PC-3 (cell line): ENCODE data around the gene MRPL48. TPM values are rescaled to one million over a fixed set of nuclear protein-coding genes. Genes with fewer than 3 reads are reported as not detected.

Experiments
- ATAC-seq: fragments of 200-7000 bp; cut with Tn5 transposase; 2 replicates; pipeline ENCODE4 v1.9.1; 2020; ENCODE audit warnings: mild to moderate bottlenecking, moderate library complexity
- BruUV-seq: library from RNA; stranded (reverse); fragments of 400-500 nt; replicated peaks from 2 replicates; lab custom pipeline; 2021; lab: Mats Ljungman, UMichigan
- CTCF ChIA-PET: fragments of 300-600 bp; sonication (Branson Sonifier 250); formaldehyde crosslinking; loops from one replicate; lab custom pipeline; 2022; ENCODE audit warnings: antibody characterized with exemption; lab: Charles Lee
- POLR2A ChIA-PET: fragments of 300-600 bp; sonication (Branson Sonifier 250); formaldehyde crosslinking; loops from one replicate; lab custom pipeline; 2022; ENCODE audit warnings: antibody characterized with exemption; ENCODE audit not compliant: unreplicated experiment; lab: Charles Lee
- DNase-seq: peaks from one replicate; pipeline ENCODE4 v3.0.0-alpha.2; 2015
- H2AFZ ChIP-seq: fragments of 300-600 bp; sonication (generic); 2 replicates; pipeline ENCODE4 v1.6.0; 2016; ENCODE audit warnings: antibody characterized with exemption, low read length
- H3F3A ChIP-seq: fragments of 300-600 bp; sonication (generic); one replicate; pipeline ENCODE4 v1.6.0; 2017; ENCODE audit warnings: antibody characterized with exemption, low read length, control low read depth, mild to moderate bottlenecking; ENCODE audit not compliant: unreplicated experiment
- H3K27ac ChIP-seq: fragments of 300-600 bp; sonication (generic); 2 replicates; pipeline ENCODE4 v1.5.1; 2016; ENCODE audit warnings: mild to moderate bottlenecking, low read length
- H3K27me3 ChIP-seq: fragments of 300-600 bp; sonication (generic); 2 replicates; pipeline ENCODE4 v1.6.1; 2016; ENCODE audit warnings: low read length, mixed read lengths
- H3K36me3 ChIP-seq: fragments of 300-600 bp; sonication (generic); 2 replicates; pipeline ENCODE4 v1.6.1; 2016; ENCODE audit warnings: low read depth, mixed run types, low read length, mixed read lengths
- H3K4me1 ChIP-seq: fragments of 300-600 bp; sonication (generic); 2 replicates; pipeline ENCODE4 v1.5.1; 2016; ENCODE audit warnings: low read length; ENCODE audit not compliant: insufficient read depth
- H3K4me2 ChIP-seq: fragments of 300-600 bp; sonication (generic); 2 replicates; pipeline ENCODE4 v1.6.0; 2016; ENCODE audit warnings: low read length
- H3K4me3 ChIP-seq: fragments of 300-600 bp; sonication (generic); 2 replicates; pipeline ENCODE4 v1.5.1; 2016; ENCODE audit warnings: mild to moderate bottlenecking, low read length, mixed read lengths
- H3K79me2 ChIP-seq: fragments of 300-600 bp; sonication (generic); 2 replicates; pipeline ENCODE4 v1.6.1; 2017; ENCODE audit warnings: low read length, mixed read lengths
- H3K9ac ChIP-seq: fragments of 300-600 bp; sonication (generic); 2 replicates; pipeline ENCODE4 v1.6.0; 2016; ENCODE audit warnings: mild to moderate bottlenecking, low read length
- H3K9me2 ChIP-seq: fragments of 300-600 bp; sonication (generic); replicated peaks from 2 replicates; pipeline ENCODE4 v1.6.1; 2016; ENCODE audit warnings: mixed run types, low read length, mixed read lengths
- H3K9me3 ChIP-seq: fragments of 300-600 bp; sonication (generic); 2 replicates; pipeline ENCODE4 v1.6.1; 2016; ENCODE audit warnings: low read length, mixed read lengths
- H4K20me1 ChIP-seq: fragments of 300-600 bp; sonication (generic); 2 replicates; pipeline ENCODE4 v1.6.1; 2016; ENCODE audit warnings: low read length, mixed read lengths
- CTCF ChIP-seq: fragments of 300-600 bp; sonication (generic); conservative IDR thresholded peaks from 2 replicates; pipeline ENCODE4 v1.5.1; 2017; ENCODE audit warnings: antibody characterized with exemption, low read depth, mild to moderate bottlenecking, low read length
- EZH2 ChIP-seq: fragments of 300-600 bp; sonication (generic); IDR thresholded peaks from one replicate; pipeline ENCODE4 v1.6.1; 2017; ENCODE audit warnings: antibody characterized with exemption, mild to moderate bottlenecking, low read length; ENCODE audit not compliant: unreplicated experiment
- EZH2phosphoT487 ChIP-seq: fragments of 300-600 bp; sonication (generic); IDR thresholded peaks from 2 replicates; pipeline ENCODE4 v1.6.1; 2018; ENCODE audit warnings: mild to moderate bottlenecking, antibody characterized with exemption, low read length, borderline replicate concordance
- intact Hi-C: fragments of 100-400 bp; cut with micrococcal nuclease; formaldehyde crosslinking; loops from 2 replicates; pipeline ENCODE4 v1.9.0; 2023
- total RNA-seq: library from RNA; depleted of rRNA; stranded (reverse); fragments of >200 nt; gene quantifications from 2 replicates; pipeline ENCODE4 v1.2.3, GENCODE V29; 2014

The MRPL48 gene
- total RNA-seq, 1 experiment from 2014 or later: 80.8 TPM

GRCh38 chr11:73779084-73779902 is 8.4 kb upstream of the MRPL48 start:
- intact Hi-C loops: loop anchor here (1.0 to 2.0 kb wide), 3 partner anchors 9 to 98 kb away; partner anchors contain the start of genes COA4, PAAF1 and RAB6A
- BruUV-seq: TSS peak; percentile 89
- peak overlapping the region; percentile 91 for H3K27ac ChIP-seq

GRCh38 chr11:73781303-73781702 is 6.4 kb upstream of the MRPL48 start:
- Histone ChIP-seq H3K9ac (no peak overlapping the region), H3K9me3 (no peaks in the 10 kb centered on the region), H3F3A (no peaks in the 10 kb centered on the region), H4K20me1 (no peaks in the 10 kb centered on the region), H2AFZ (no peak overlapping the region), H3K27me3 (no peaks in the 10 kb centered on the region), H3K4me2 (no peak overlapping the region), H3K79me2 (no peaks in the 10 kb centered on the region), H3K27ac (no peak overlapping the region), H3K9me2 (no peaks in the 10 kb centered on the region), H3K4me3 (no peak overlapping the region), H3K4me1 (peaks cover 5% of the 10 kb centered on the region; the same call in 1 of the 2 replicates), H3K36me3 (no peaks in the 10 kb centered on the region)
- ATAC-seq (no peak), DNase-seq (no peak)
- ChIA-PET CTCF (no interaction called here), POLR2A (no interaction called here)
- intact Hi-C loops: no loop called here
- BruUV-seq: no TSS peak
- TF ChIP-seq CTCF: no peak
- no peak for TF ChIP-seq EZH2phosphoT487
- no peak for TF ChIP-seq EZH2

More at GRCh38 chr11:73779084-73779902, 8.4 kb upstream of the MRPL48 start:
- Histone ChIP-seq H3F3A (no peaks in the 10 kb centered on the region), H3K79me2 (no peaks in the 10 kb centered on the region), H3K9me2 (no peaks in the 10 kb centered on the region), H3K4me1 (peaks cover 5% of the 10 kb centered on the region; the same call in 1 of the 2 replicates), H4K20me1 (no peaks in the 10 kb centered on the region), H3K27me3 (no peaks in the 10 kb centered on the region), H3K36me3 (no peaks in the 10 kb centered on the region), H3K9ac (peak overlapping the region; percentile 80), H2AFZ (peak overlapping the region; percentile 93), H3K9me3 (no peaks in the 10 kb centered on the region), H3K4me3 (peak overlapping the region; percentile 72), H3K4me2 (peak overlapping the region; percentile 85)
- peak; percentile 98 for ATAC-seq
- POLR2A ChIA-PET: interaction anchor here (0.5 to 1.7 kb wide), 7 partner anchors 9 to 646 kb away, joined by 3 to 20 read pairs (median 4); partner anchors contain the start of genes MRPL48 and RAB6A
- CTCF ChIA-PET: interaction anchor here (1.1 kb wide), 2 partner anchors 18 to 152 kb away, joined by 5 to 6 read pairs; partner anchors contain the start of gene RAB6A
- DNase-seq: peak; percentile 99
- no peak for TF ChIP-seq CTCF
- TF ChIP-seq EZH2: no peak
- TF ChIP-seq EZH2phosphoT487: no peak
